Measurements from ENCODE around the gene TSNAX. TPM values are rescaled to one million over a fixed set of nuclear protein-coding genes. Genes with fewer than 3 reads are reported as not detected.

TSNAX gene
- total and polyA plus RNA-seq, 2 of the 8 experiments (the other 6 are each of a cell fraction or from before 2014, with no cell fraction given) = 7.7 to 34.0 TPM

- TF ChIP-seq RBBP5 (IDR thresholded peaks at IDR 0.05; ENCODE audit: borderline replicate concordance, low read depth, low read length) (peak; percentile 50; the same call in 1 of the 2 replicates), KDM5A (IDR thresholded peaks at IDR 0.05; ENCODE audit: low read length) (peak; percentile 52; the same call in 1 of the 2 replicates), POLR2A (IDR thresholded peaks at IDR 0.05; ENCODE audit: control extremely low read depth in 1 of 2, low read depth in 2 of 2, low read length in 2 of 2) (peak in 1 of 2 experiments; percentile 84; a peak in 2 of 3 replicates), CBX8 (IDR thresholded peaks at IDR 0.05; ENCODE audit: borderline replicate concordance, low read depth, low read length) (no peak)
Measured at GRCh38 chr1:231528172-231529029, at the start of gene TSNAX (continued).
